ENCODE data around the gene DPP4. TPM values are rescaled to one million over a fixed set of nuclear protein-coding genes. Genes with fewer than 3 reads are reported as not detected.

Gene DPP4
- total and polyA plus RNA-seq, 2 of the 4 experiments (the other 2 are of a cell fraction), result 13.2 to 19.0 TPM

GRCh38 chr2:162014751-162015150 lies 59.3 kb downstream of the DPP4 start:
- Histone ChIP-seq H3K79me1 (ENCODE audit: low read depth in 1 of 2, low read length in 2 of 2) (no peaks in the 10 kb centered on the region), H3K4me3 (ENCODE audit: insufficient read depth, low read depth, low read length) (no peak overlapping the region), H4K91ac (ENCODE audit: insufficient read depth, low read depth, low read length) (no peak overlapping the region), H3K56ac (ENCODE audit: extremely low read depth, insufficient read depth, low read length) (no peak overlapping the region), H2AK9ac (replicated peaks; ENCODE audit: low read depth, low read length, poor library complexity) (no peak overlapping the region), H2BK15ac (ENCODE audit: low read depth, low read length) (no peak overlapping the region), H3K36me3 (ENCODE audit: control insufficient read depth, insufficient read depth, low read length) (peaks cover 15% of the 10 kb centered on the region), H3K27me3 (ENCODE audit: control insufficient read depth, insufficient read depth, low read length) (no peaks in the 10 kb centered on the region), H2BK20ac (ENCODE audit: low read depth, low read length) (no peak overlapping the region), H2AFZ (replicated peaks; ENCODE audit: low read length, poor library complexity) (no peak overlapping the region), H2BK120ac (ENCODE audit: low read depth, low read length) (no peak overlapping the region), H4K5ac (ENCODE audit: low read depth, low read length) (no peak overlapping the region), H3K14ac (replicated peaks; ENCODE audit: low read depth, low read length) (0 out of 2 replicates have a peak overlapping the region, but pooled peaks have one; percentile 37), H2AK5ac (ENCODE audit: low read depth, low read length) (no peak overlapping the region), H3K27ac (ENCODE audit: insufficient read depth, low read length) (no peak overlapping the region), H4K20me1 (ENCODE audit: insufficient read depth, low read length) (no peaks in the 10 kb centered on the region), H3K18ac (ENCODE audit: low read depth, low read length) (no peak overlapping the region), H4K8ac (ENCODE audit: low read depth in 2 of 2, low read length in 2 of 2) (no peak overlapping the region), H3K23ac (ENCODE audit: low read depth, low read length) (no peak overlapping the region), H2BK5ac (ENCODE audit: low read depth, low read length, poor library complexity, severe bottlenecking) (no peak overlapping the region), H3K4me2 (ENCODE audit: low read depth, low read length) (no peak overlapping the region; the same call in 1 of the 2 replicates), H3K9me3 (ENCODE audit: control insufficient read depth, insufficient read depth, low read length) (no peaks in the 10 kb centered on the region), H3K9ac (ENCODE audit: low read depth, low read length) (no peak overlapping the region), H3K4me1 (ENCODE audit: control insufficient read depth, insufficient read depth, low read length) (no peaks in the 10 kb centered on the region), H3K9me1 (ENCODE audit: insufficient read depth, low read length) (peaks cover 3% of the 10 kb centered on the region; the same call in 1 of the 2 replicates), H3K4ac (ENCODE audit: low read depth, low read length) (no peak overlapping the region)
- no TSS peak for BruUV-seq (replicated peaks)
- dilution Hi-C loops (cut with HindIII; ENCODE audit: low sequenced_read_pairs, unreplicated experiment), result no loop called here
- TF ChIP-seq SMC3 (IDR thresholded peaks at IDR 0.05; ENCODE audit: low read depth, low read length) (no peak), CTCF (conservative IDR thresholded peaks at IDR 0.05; ENCODE audit: low read depth, low read length) (no peak), MAFK (IDR thresholded peaks at IDR 0.05; ENCODE audit: low read depth, low read length) (no peak), MAZ (IDR thresholded peaks at IDR 0.05; ENCODE audit: borderline replicate concordance, low read depth, low read length) (no peak), CEBPB (IDR thresholded peaks at IDR 0.05; ENCODE audit: low read depth, low read length) (no peak), RFX5 (IDR thresholded peaks at IDR 0.05; ENCODE audit: low read depth, low read length) (no peak), BHLHE40 (IDR thresholded peaks at IDR 0.05; ENCODE audit: low read depth, low read length) (no peak), USF2 (IDR thresholded peaks at IDR 0.05; ENCODE audit: low read depth, low read length) (no peak), CHD1 (IDR thresholded peaks at IDR 0.05; ENCODE audit: low read depth, low read length) (no peak), POLR2A (IDR thresholded peaks at IDR 0.05; ENCODE audit: low read depth, low read length) (no peak), RAD21 (IDR thresholded peaks at IDR 0.05; ENCODE audit: low read length) (no peak)
- ChIA-PET POLR2A (ENCODE audit: unreplicated experiment) (no interaction called here), CTCF (no interaction called here)
- ATAC-seq (ENCODE audit: low read depth) (peak; percentile 71), DNase-seq (peak; percentile 19)
- WGBS, 2 experiments (ENCODE audit: extremely low coverage in 2 of 2, insufficient read length in 1 of 2), result no CpG with 5 or more reads among the region's 6 CpGs
- in situ Hi-C loops (cut with MboI; ENCODE audit: low sequenced_read_pairs), result no loop called here
- intact Hi-C loops (cut with micrococcal nuclease), result loop anchor here (5.0 kb wide), 1 partner anchor 58 kb away; the partner anchor contains the start of gene DPP4
